Body of pancreas (tissue), 4 donors: ENCODE results near the gene TMEM109. TPM values are rescaled to one million over a fixed set of nuclear protein-coding genes. Genes with fewer than 3 reads are reported as not detected.

ENCODE experiments used
- ATAC-seq: fragments of 150-250 bp; one replicate; pipeline ENCODE4 v1.9.1; 2016
- DNase-seq, 4 donors: peaks; one replicate each; pipeline ENCODE4 v3.0.0-alpha.2; 2019
- H3K27ac ChIP-seq, 4 donors: fragments of 200-600 bp; sonication (generic); 1 replicate in 3 of 4; 2 replicates in 1 of 4; pipeline versions ENCODE4 v1.5.1 to v1.6.1; 2016 to 2019; ENCODE audit warnings: mild to moderate bottlenecking in 1 of 4, mixed read lengths in 1 of 4, moderate library complexity in 1 of 4
- H3K27me3 ChIP-seq, 2 donors: fragments of 200-600 bp; sonication (generic); one replicate each; pipeline ENCODE4 v1.6.0; 2016; ENCODE audit warnings: mild to moderate bottlenecking in 1 of 2
- H3K36me3 ChIP-seq, 2 donors: fragments of 200-600 bp; sonication (generic); replicated peaks in 1 of 2; 2 replicates each; pipeline ENCODE4 v1.5.1; 2016; ENCODE audit warnings: low read depth in 2 of 2; ENCODE audit not compliant: insufficient read depth in 1 of 2
- H3K4me1 ChIP-seq: fragments of 200-600 bp; sonication (generic); one replicate; pipeline ENCODE4 v1.6.0; 2016
- H3K4me3 ChIP-seq, 2 donors: fragments of 200-600 bp; sonication (generic); 1 replicate in 1 of 2; 2 replicates in 1 of 2; pipeline ENCODE4 v1.5.1; 2016 to 2019
- H3K9me3 ChIP-seq, 3 donors: fragments of 200-600 bp; sonication (generic); 1 replicate in 2 of 3; 2 replicates in 1 of 3; pipeline ENCODE4 v1.5.1; 2016
- POLR2A ChIP-seq, 3 donors: fragments of 450-650 bp; IDR thresholded peaks; one replicate each; pipeline ENCODE4 v1.6.1; 2016; ENCODE audit warnings: antibody characterized with exemption in 3 of 3, mild to moderate bottlenecking in 2 of 3
- WGBS, 2 donors: methylation state at CpG; one replicate each; pipeline ENCODE4 v1.1.5; 2017; 5-methylcytosine and 5-hydroxymethylcytosine counted together
- intact Hi-C: fragments of 100-400 bp; cut with DNase I; formaldehyde crosslinking; loops from one replicate; pipeline ENCODE4 v1.15.1; 2023
- total RNA-seq, 2 donors: library from RNA; depleted of rRNA; stranded (reverse); fragments of >200 nt; gene quantifications; one replicate each; pipeline ENCODE4 v1.1.0, GENCODE V29; 2016
- TF ChIP-seq, protein P1 (sequence below), 7 experiments: fragments of 450-650 bp in 4 of 7; fragments of 200-600 bp in 3 of 7; sonication (generic) in 3 of 7; IDR thresholded peaks; one replicate each; pipeline ENCODE4 v1.5.1; 2016 to 2019; ENCODE audit warnings: antibody characterized with exemption in 7 of 7

The TMEM109 gene
- total RNA-seq, 2 donors from 2014 or later = 59.9 to 62.6 TPM

DNA sequence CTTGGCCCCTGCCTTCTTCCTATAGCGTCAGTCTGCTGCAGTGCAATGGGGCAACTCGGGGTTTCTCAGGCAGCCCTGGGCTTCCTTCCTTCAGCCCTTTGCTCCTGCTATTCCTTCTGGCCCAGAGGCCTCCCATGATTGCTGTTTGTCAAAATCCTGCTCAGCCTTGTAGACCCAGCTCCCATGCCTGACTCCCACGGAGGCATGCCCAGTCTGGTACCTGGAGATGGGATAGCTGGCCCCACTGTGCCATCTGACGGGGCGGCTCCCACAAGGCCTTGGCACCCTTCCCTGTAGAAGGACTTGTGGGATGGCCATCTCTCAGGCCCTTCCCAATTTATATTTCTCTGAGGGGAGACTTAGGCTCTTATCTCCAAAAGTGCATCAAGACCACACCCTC, 56.9 kb downstream of the TMEM109 start:
- Histone ChIP-seq H3K4me3 (no peak overlapping the region), H3K36me3 (no peaks in the 10 kb centered on the region), H3K4me1 (peaks cover 4% of the 10 kb centered on the region), H3K27me3 (no peaks in the 10 kb centered on the region), H3K27ac (no peak overlapping the region), H3K9me3 (no peaks in the 10 kb centered on the region)
- DNase-seq (no peak), ATAC-seq (no peak)
- TF ChIP-seq POLR2A (IDR thresholded peaks at IDR 0.05) = no peak
- TF ChIP-seq, protein P1, sequence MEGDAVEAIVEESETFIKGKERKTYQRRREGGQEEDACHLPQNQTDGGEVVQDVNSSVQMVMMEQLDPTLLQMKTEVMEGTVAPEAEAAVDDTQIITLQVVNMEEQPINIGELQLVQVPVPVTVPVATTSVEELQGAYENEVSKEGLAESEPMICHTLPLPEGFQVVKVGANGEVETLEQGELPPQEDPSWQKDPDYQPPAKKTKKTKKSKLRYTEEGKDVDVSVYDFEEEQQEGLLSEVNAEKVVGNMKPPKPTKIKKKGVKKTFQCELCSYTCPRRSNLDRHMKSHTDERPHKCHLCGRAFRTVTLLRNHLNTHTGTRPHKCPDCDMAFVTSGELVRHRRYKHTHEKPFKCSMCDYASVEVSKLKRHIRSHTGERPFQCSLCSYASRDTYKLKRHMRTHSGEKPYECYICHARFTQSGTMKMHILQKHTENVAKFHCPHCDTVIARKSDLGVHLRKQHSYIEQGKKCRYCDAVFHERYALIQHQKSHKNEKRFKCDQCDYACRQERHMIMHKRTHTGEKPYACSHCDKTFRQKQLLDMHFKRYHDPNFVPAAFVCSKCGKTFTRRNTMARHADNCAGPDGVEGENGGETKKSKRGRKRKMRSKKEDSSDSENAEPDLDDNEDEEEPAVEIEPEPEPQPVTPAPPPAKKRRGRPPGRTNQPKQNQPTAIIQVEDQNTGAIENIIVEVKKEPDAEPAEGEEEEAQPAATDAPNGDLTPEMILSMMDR (IDR thresholded peaks at IDR 0.05) = no peak
- WGBS, 2 donors = 48 to 58% methylated on average over 5 of the region's 5 CpGs
- intact Hi-C loops = no loop called here

DNA sequence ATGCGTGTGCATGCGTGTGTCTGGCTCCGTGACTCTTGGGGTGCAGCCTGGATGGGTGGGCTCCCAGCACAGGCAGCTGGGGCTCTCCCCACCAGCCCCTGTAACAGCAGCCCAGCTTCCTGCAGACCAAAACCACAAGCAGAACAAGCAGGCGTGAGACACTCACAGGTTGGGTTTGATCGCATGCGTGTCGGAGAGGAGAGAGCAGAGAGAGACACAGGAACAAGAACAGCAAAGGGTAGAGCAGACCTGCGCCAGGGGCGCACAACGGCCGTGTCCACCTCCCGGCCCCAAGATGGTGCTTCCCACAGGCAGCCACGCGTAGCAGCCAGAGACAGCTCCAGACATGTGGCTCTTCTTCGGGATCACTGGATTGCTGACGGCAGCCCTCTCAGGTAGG, 57.6 kb downstream of the TMEM109 start, which contains the start of gene CD6:
Gene CD6, plus strand, starts transcription at position 161 of the 400 bp plus-strand sequence. Its CDS starts 186 bp downstream, at position 347.
- ATAC-seq = no peak
- 75 to 84% methylated on average over 13 to 16 of the region's 16 CpGs for WGBS, 2 donors
- no peaks in the 10 kb centered on the region for H3K36me3 ChIP-seq
- no peaks in the 10 kb centered on the region for H3K27me3 ChIP-seq
- H3K27ac ChIP-seq = no peak within 1 kb of the TSS
- intact Hi-C loops = no loop called here
- no peak for DNase-seq
- H3K9me3 ChIP-seq = no peaks in the 10 kb centered on the region
- no peak within 1 kb of the TSS for H3K4me3 ChIP-seq
- TF ChIP-seq, protein P1 (IDR thresholded peaks at IDR 0.05) = no peak
- TF ChIP-seq POLR2A (IDR thresholded peaks at IDR 0.05) = no peak
- peaks cover 4% of the 10 kb centered on the region for H3K4me1 ChIP-seq

- no peaks in the 10 kb centered on the region for H3K27me3 ChIP-seq
- ATAC-seq (no peak), DNase-seq (no peak)
- no peak overlapping the region for H3K27ac ChIP-seq
- H3K4me3 ChIP-seq = no peak overlapping the region
- peaks cover 4% of the 10 kb centered on the region for H3K4me1 ChIP-seq
- intact Hi-C loops = no loop called here
- WGBS, 2 donors = 70 to 75% methylated on average over 8 to 14 of the region's 15 CpGs
- TF ChIP-seq POLR2A (IDR thresholded peaks at IDR 0.05) = no peak
- TF ChIP-seq, protein P1 (IDR thresholded peaks at IDR 0.05) = no peak
- H3K9me3 ChIP-seq = no peaks in the 10 kb centered on the region
- H3K36me3 ChIP-seq = no peaks in the 10 kb centered on the region
Observed at GRCh38 chr11:60972182-60973030, 58.4 kb downstream of the TMEM109 start.

Other genes with a start within 250 kb of the TMEM109 start
- gene MS4A8, start 214.5 kb upstream of the TMEM109 start, total RNA-seq = 1 to 10 TPM in 1 of 2 donors, not detected in 1; 6.5 TPM
- gene MS4A18, start 189.4 kb upstream of the TMEM109 start, total RNA-seq = not detected
- gene MS4A15, start 157.3 kb upstream of the TMEM109 start, total RNA-seq = not detected
- gene MS4A10, start 128.8 kb upstream of the TMEM109 start, total RNA-seq = not detected
- gene CCDC86, start 72.0 kb upstream of the TMEM109 start, total RNA-seq = 10 to 100 TPM; 14.8 to 26.4 TPM
- 1 to 10 TPM in 1 of 2 donors, under 1 TPM in 1; 0.52 to 1.3 TPM for gene PTGDR2, start 58.2 kb upstream of the TMEM109 start, total RNA-seq
- not detected for gene ZP1, start 46.6 kb upstream of the TMEM109 start, total RNA-seq
- gene PRPF19, start 7.6 kb upstream of the TMEM109 start, total RNA-seq = 10 to 100 TPM; 22.1 to 27.0 TPM
- 10 to 100 TPM in 1 of 2 donors, 1 to 10 TPM in 1; 9.3 to 12.2 TPM for gene TMEM132A, start 10.3 kb downstream of the TMEM109 start, total RNA-seq
- 1 to 10 TPM; 2.0 to 6.2 TPM for gene SLC15A3, start 38.0 kb downstream of the TMEM109 start, total RNA-seq
- 1 to 10 TPM; 1.0 to 3.3 TPM for gene CD6, start 57.5 kb downstream of the TMEM109 start, total RNA-seq
- under 1 TPM; 0.33 to 0.52 TPM for gene CD5, start 188.3 kb downstream of the TMEM109 start, total RNA-seq
- 10 to 100 TPM; 13.2 to 21.1 TPM for gene VPS37C, start 247.3 kb downstream of the TMEM109 start, total RNA-seq